Measurements from ENCODE around the gene TBC1D7. TPM values are rescaled to one million over a fixed set of nuclear protein-coding genes. Genes with fewer than 3 reads are reported as not detected.

TBC1D7 gene
- total and polyA plus RNA-seq, 10 of the 15 experiments (the other 5 are each of a cell fraction or from before 2014, with no cell fraction given) = 20.1 to 65.9 (median 31.3) TPM

DNA sequence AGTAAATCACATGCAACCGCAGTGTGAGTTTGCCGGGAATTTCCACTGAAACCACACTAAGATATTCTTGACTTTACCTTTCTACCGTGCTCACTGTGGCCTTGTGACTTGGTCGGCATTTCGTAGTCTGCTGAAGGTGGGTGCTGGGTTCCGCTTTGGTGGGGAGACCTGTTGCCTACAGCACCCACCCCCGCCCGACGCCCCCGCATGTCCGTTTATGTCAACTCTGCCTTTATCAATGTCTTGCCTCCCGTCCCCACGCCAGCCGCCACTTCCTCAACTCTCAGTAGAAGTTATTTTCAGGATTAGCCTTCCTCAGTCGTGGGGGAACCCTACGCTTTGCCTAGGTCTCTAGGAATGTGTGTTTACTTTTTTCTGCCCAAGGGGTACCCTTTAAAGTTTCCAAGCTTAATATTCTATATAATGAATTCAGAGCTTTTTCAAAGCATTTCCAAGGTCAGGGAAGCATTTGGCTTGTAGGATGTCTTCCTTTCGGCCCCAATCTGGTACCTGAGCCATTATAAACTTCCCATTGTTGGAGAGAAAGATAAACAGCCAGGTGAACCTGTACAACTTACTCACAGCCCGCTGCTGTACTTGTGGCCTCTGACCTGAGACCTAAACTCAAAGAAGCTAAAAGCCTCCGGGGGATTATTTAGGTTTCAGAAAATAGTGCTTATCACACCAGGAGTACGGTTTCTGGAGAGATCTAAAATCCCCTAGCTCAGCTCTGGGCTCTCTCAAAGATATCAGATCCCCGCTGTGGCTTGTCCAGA is 54.2 kb downstream of the TBC1D7 start (continued):
- TF ChIP-seq, protein P1, sequence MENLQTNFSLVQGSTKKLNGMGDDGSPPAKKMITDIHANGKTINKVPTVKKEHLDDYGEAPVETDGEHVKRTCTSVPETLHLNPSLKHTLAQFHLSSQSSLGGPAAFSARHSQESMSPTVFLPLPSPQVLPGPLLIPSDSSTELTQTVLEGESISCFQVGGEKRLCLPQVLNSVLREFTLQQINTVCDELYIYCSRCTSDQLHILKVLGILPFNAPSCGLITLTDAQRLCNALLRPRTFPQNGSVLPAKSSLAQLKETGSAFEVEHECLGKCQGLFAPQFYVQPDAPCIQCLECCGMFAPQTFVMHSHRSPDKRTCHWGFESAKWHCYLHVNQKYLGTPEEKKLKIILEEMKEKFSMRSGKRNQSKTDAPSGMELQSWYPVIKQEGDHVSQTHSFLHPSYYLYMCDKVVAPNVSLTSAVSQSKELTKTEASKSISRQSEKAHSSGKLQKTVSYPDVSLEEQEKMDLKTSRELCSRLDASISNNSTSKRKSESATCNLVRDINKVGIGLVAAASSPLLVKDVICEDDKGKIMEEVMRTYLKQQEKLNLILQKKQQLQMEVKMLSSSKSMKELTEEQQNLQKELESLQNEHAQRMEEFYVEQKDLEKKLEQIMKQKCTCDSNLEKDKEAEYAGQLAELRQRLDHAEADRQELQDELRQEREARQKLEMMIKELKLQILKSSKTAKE (IDR thresholded peaks at IDR 0.05; ENCODE audit: low read depth, poor library complexity, severe bottlenecking) = peak; percentile 23
- TF ChIP-seq KLF5 (IDR thresholded peaks at IDR 0.05; ENCODE audit: partially characterized antibody) = no peak
- peak; percentile 79; the same call in 1 of the 2 replicates for TF ChIP-seq MTA3 (IDR thresholded peaks at IDR 0.05; ENCODE audit: borderline replicate concordance, low read length)
- TF ChIP-seq DPF2 (IDR thresholded peaks at IDR 0.05) = peak; percentile 74
- TF ChIP-seq JUND (IDR thresholded peaks at IDR 0.05; ENCODE audit: low read depth, low read length) = no peak
- TF ChIP-seq PAX8 (IDR thresholded peaks at IDR 0.05) = no peak
- TF ChIP-seq MEF2A (IDR thresholded peaks at IDR 0.05; ENCODE audit: insufficient read depth, low read depth, low read length) = peak; percentile 84; the same call in 1 of the 2 replicates
- TF ChIP-seq MYB (IDR thresholded peaks at IDR 0.05; ENCODE audit: borderline replicate concordance, low read depth, low read length) = no peak
- TF ChIP-seq GATAD2B (conservative IDR thresholded peaks at IDR 0.05; ENCODE audit: low read depth) = peak; percentile 38; the same call in 1 of the 2 replicates
- no peak for TF ChIP-seq RAD21 (IDR thresholded peaks at IDR 0.05; ENCODE audit: insufficient read depth, low read depth, low read length)
- TF ChIP-seq ZNF207 (IDR thresholded peaks at IDR 0.05; ENCODE audit: borderline replicate concordance) = no peak
- TF ChIP-seq TBL1XR1 (IDR thresholded peaks at IDR 0.05; ENCODE audit: low read depth, low read length) = peak; percentile 75
- peak; percentile 75; the same call in 1 of the 2 replicates for TF ChIP-seq NFIC (IDR thresholded peaks at IDR 0.05; ENCODE audit: low read depth, low read length)
- TF ChIP-seq ZBED1 (IDR thresholded peaks at IDR 0.05; ENCODE audit: borderline replicate concordance) = no peak
- peak; percentile 76; the same call in 1 of the 2 replicates for TF ChIP-seq PAX5 (IDR thresholded peaks at IDR 0.05; ENCODE audit: borderline replicate concordance, low read depth, low read length)
- peak; percentile 69; the same call in 1 of the 2 replicates for TF ChIP-seq SPI1 (IDR thresholded peaks at IDR 0.05; ENCODE audit: borderline replicate concordance, insufficient read depth, low read depth, low read length)
- TF ChIP-seq, protein P2, sequence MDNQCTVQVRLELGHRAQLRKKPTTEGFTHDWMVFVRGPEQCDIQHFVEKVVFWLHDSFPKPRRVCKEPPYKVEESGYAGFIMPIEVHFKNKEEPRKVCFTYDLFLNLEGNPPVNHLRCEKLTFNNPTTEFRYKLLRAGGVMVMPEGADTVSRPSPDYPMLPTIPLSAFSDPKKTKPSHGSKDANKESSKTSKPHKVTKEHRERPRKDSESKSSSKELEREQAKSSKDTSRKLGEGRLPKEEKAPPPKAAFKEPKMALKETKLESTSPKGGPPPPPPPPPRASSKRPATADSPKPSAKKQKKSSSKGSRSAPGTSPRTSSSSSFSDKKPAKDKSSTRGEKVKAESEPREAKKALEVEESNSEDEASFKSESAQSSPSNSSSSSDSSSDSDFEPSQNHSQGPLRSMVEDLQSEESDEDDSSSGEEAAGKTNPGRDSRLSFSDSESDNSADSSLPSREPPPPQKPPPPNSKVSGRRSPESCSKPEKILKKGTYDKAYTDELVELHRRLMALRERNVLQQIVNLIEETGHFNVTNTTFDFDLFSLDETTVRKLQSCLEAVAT (IDR thresholded peaks at IDR 0.05) = no peak; the same call in 1 of the 2 replicates
- TF ChIP-seq MTA2 (IDR thresholded peaks at IDR 0.05; ENCODE audit: low read depth) = peak; percentile 79
- TF ChIP-seq, protein P3, sequence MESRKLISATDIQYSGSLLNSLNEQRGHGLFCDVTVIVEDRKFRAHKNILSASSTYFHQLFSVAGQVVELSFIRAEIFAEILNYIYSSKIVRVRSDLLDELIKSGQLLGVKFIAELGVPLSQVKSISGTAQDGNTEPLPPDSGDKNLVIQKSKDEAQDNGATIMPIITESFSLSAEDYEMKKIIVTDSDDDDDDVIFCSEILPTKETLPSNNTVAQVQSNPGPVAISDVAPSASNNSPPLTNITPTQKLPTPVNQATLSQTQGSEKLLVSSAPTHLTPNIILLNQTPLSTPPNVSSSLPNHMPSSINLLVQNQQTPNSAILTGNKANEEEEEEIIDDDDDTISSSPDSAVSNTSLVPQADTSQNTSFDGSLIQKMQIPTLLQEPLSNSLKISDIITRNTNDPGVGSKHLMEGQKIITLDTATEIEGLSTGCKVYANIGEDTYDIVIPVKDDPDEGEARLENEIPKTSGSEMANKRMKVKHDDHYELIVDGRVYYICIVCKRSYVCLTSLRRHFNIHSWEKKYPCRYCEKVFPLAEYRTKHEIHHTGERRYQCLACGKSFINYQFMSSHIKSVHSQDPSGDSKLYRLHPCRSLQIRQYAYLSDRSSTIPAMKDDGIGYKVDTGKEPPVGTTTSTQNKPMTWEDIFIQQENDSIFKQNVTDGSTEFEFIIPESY (IDR thresholded peaks at IDR 0.05) = no peak
- TF ChIP-seq TARDBP (IDR thresholded peaks at IDR 0.05; ENCODE audit: borderline replicate concordance) = peak; percentile 43; the same call in 1 of the 2 replicates
- TF ChIP-seq, protein P4, sequence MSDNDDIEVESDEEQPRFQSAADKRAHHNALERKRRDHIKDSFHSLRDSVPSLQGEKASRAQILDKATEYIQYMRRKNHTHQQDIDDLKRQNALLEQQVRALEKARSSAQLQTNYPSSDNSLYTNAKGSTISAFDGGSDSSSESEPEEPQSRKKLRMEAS (IDR thresholded peaks at IDR 0.05; ENCODE audit: low read depth, low read length) = peak; percentile 64
- no peak for TF ChIP-seq SREBF2 (IDR thresholded peaks at IDR 0.05; ENCODE audit: low read length)
- peak; percentile 85 for TF ChIP-seq NBN (IDR thresholded peaks at IDR 0.05)
- TF ChIP-seq, protein P5, sequence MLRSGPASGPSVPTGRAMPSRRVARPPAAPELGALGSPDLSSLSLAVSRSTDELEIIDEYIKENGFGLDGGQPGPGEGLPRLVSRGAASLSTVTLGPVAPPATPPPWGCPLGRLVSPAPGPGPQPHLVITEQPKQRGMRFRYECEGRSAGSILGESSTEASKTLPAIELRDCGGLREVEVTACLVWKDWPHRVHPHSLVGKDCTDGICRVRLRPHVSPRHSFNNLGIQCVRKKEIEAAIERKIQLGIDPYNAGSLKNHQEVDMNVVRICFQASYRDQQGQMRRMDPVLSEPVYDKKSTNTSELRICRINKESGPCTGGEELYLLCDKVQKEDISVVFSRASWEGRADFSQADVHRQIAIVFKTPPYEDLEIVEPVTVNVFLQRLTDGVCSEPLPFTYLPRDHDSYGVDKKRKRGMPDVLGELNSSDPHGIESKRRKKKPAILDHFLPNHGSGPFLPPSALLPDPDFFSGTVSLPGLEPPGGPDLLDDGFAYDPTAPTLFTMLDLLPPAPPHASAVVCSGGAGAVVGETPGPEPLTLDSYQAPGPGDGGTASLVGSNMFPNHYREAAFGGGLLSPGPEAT (IDR thresholded peaks at IDR 0.05; ENCODE audit: low read depth) = peak; percentile 89

Measured in GM12878 (cell line).